NCI-H128 (cell line): Measurements from ENCODE around the gene MRPL32.
A peak's percentile ranks its signal among the peaks of the same experiment; 100 is the strongest.

ENCODE experiments used
- DNase-seq: peaks from one replicate; lab custom pipeline; 2025; ENCODE audit not compliant: unreplicated experiment; lab: John Stamatoyannopoulos, UW

Gene MRPL32

GRCh38 chr7:42926204-42926603, 6.0 kb upstream of the MRPL32 start:
- DNase-seq: no peak

- DNase-seq: no peak
Observed at GRCh38 chr7:42928754-42929153, 3.4 kb upstream of the MRPL32 start.

GRCh38 chr7:42929449-42929848, 2.7 kb upstream of the MRPL32 start:
- no peak for DNase-seq

- no peak for DNase-seq
Observed at GRCh38 chr7:42930889-42931288, 1.3 kb upstream of the MRPL32 start.

- no peak for DNase-seq
Observed at GRCh38 chr7:42931447-42931833, 736 bp upstream of the MRPL32 start.

- DNase-seq: no peak
Observed at GRCh38 chr7:42932811-42933591, 825 bp downstream of the MRPL32 start.

GRCh38 chr7:42934291-42934690, 2.1 kb downstream of the MRPL32 start:
- DNase-seq: no peak

- DNase-seq: no peak
Observed at GRCh38 chr7:42935861-42936260, 3.7 kb downstream of the MRPL32 start.

GRCh38 chr7:42939457-42940240, 7.5 kb downstream of the MRPL32 start:
- DNase-seq: no peak

- DNase-seq: peak; percentile 37
Observed at GRCh38 chr7:42940985-42941847, 9.0 kb downstream of the MRPL32 start.

GRCh38 chr7:42945821-42946626, 13.8 kb downstream of the MRPL32 start:
- DNase-seq: no peak

GRCh38 chr7:42946627-42946950, 14.4 kb downstream of the MRPL32 start:
- no peak for DNase-seq

- no peak for DNase-seq
Observed at GRCh38 chr7:42947521-42947920, 15.3 kb downstream of the MRPL32 start.

- DNase-seq: no peak
Observed at GRCh38 chr7:42950417-42950816, 18.2 kb downstream of the MRPL32 start.

GRCh38 chr7:42952328-42952727, 20.2 kb downstream of the MRPL32 start:
- no peak for DNase-seq

- DNase-seq: no peak
Observed at GRCh38 chr7:42953994-42954393, 21.8 kb downstream of the MRPL32 start.

GRCh38 chr7:42956062-42956461, 23.9 kb downstream of the MRPL32 start:
- no peak for DNase-seq

- no peak for DNase-seq
Observed at GRCh38 chr7:42959549-42959948, 27.4 kb downstream of the MRPL32 start.

- no peak for DNase-seq
Observed at GRCh38 chr7:42960762-42961161, 28.6 kb downstream of the MRPL32 start.

- DNase-seq: no peak
Observed at GRCh38 chr7:42961170-42961569, 29.0 kb downstream of the MRPL32 start.

- no peak for DNase-seq
Observed at GRCh38 chr7:42964293-42964692, 32.1 kb downstream of the MRPL32 start.
